ENCODE data around the gene NDST1. TPM values are rescaled to one million over a fixed set of nuclear protein-coding genes. Genes with fewer than 3 reads are reported as not detected.

Gene NDST1
- total RNA-seq, 4 donors from 2014 or later, result 45.4 to 86.5 (median 81.2) TPM

GRCh38 chr5:150558088-150558621, 50.2 kb downstream of the NDST1 start:
- DNase-seq (ENCODE audit: low spot score), result no peak
- no peak for TF ChIP-seq CTCF (IDR thresholded peaks at IDR 0.05)
- ATAC-seq (ENCODE audit: low FRiP score), result no peak

GRCh38 chr5:150559088-150559487, 51.2 kb downstream of the NDST1 start:
- TF ChIP-seq CTCF (IDR thresholded peaks at IDR 0.05), result no peak
- ATAC-seq (ENCODE audit: low FRiP score) (no peak), DNase-seq (ENCODE audit: low spot score) (no peak)

GRCh38 chr5:150559701-150560100, 51.8 kb downstream of the NDST1 start:
- TF ChIP-seq CTCF (IDR thresholded peaks at IDR 0.05), result no peak
- ATAC-seq (ENCODE audit: low FRiP score), result peak; percentile 5
- no peak for DNase-seq (ENCODE audit: low spot score)

GRCh38 chr5:150560401-150561191, 52.7 kb downstream of the NDST1 start:
- DNase-seq (ENCODE audit: low spot score) (peak; percentile 98), ATAC-seq (ENCODE audit: low FRiP score) (peak; percentile 77)
- peak in 2 of 3 donors; percentile 78 to 94 for TF ChIP-seq CTCF (IDR thresholded peaks at IDR 0.05)

- no peak for DNase-seq (ENCODE audit: low spot score)
- ATAC-seq (ENCODE audit: low FRiP score), result no peak
- no peak for TF ChIP-seq CTCF (IDR thresholded peaks at IDR 0.05)
Measured at GRCh38 chr5:150561192-150561512, 53.2 kb downstream of the NDST1 start.

- no peak for TF ChIP-seq CTCF (IDR thresholded peaks at IDR 0.05)
- no peak for DNase-seq (ENCODE audit: low spot score)
- no peak for ATAC-seq (ENCODE audit: low FRiP score)
Measured at GRCh38 chr5:150561571-150562275, 53.8 kb downstream of the NDST1 start.

Measured in omental fat pad (tissue), 4 donors.